ENCODE measurements around the gene KRTAP10-12. TPM values are rescaled to one million over a fixed set of nuclear protein-coding genes. Genes with fewer than 3 reads are reported as not detected.

KRTAP10-12 gene
- total and polyA plus RNA-seq, 11 donors: not detected

DNA sequence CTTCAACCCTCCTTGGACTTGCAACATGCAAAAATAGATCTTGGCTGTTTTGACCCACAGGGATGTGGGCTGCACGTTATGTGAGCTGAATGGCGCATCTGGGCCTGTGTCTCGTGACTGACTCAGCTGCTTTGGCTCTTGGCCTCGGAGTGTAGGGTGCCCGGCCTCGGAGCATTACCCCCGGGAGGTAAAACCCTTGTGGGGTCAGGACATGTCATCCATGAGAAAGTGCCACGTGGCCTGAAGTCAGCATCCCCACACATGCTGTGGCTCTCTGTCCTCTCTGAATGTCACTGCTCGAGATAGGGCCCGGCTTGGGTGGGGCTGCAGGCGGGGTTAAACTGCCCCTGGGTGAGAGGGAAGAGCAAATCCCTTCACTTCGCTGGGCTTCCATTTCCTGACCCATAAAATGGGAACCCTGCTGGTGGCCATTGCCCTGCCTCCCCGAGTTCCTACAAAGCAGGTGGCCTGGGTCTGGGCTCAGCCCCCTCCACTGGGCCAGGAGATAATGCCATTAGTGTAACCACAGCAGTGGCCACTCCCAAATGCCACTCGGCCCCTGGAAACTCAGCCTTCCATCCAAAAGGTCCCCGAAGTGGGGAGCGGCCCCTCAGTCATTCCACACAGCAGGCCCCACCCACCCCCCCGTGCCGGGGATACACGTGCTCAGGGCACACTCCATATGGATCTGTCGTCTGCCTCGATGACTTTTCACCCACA, 37.2 kb downstream of the KRTAP10-12 start:
- no peak for TF ChIP-seq POLR2A (IDR thresholded peaks at IDR 0.05)
- TF ChIP-seq, protein P1, sequence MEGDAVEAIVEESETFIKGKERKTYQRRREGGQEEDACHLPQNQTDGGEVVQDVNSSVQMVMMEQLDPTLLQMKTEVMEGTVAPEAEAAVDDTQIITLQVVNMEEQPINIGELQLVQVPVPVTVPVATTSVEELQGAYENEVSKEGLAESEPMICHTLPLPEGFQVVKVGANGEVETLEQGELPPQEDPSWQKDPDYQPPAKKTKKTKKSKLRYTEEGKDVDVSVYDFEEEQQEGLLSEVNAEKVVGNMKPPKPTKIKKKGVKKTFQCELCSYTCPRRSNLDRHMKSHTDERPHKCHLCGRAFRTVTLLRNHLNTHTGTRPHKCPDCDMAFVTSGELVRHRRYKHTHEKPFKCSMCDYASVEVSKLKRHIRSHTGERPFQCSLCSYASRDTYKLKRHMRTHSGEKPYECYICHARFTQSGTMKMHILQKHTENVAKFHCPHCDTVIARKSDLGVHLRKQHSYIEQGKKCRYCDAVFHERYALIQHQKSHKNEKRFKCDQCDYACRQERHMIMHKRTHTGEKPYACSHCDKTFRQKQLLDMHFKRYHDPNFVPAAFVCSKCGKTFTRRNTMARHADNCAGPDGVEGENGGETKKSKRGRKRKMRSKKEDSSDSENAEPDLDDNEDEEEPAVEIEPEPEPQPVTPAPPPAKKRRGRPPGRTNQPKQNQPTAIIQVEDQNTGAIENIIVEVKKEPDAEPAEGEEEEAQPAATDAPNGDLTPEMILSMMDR (IDR thresholded peaks at IDR 0.05): no peak
- intact Hi-C loops (cut with DNase I): loop anchor here in 1 of 10 donors (10.0 kb wide), 1 partner anchor 219 kb away; no protein-coding TSS in a partner anchor
- H3K4me1 ChIP-seq: no peaks in the 10 kb centered on the region

GRCh38 chr21:44734841-44735240, 37.9 kb downstream of the KRTAP10-12 start:
- no peak overlapping the region for H3K27ac ChIP-seq
- ATAC-seq: no peak
- TF ChIP-seq POLR2A (IDR thresholded peaks at IDR 0.05): no peak
- TF ChIP-seq, protein P1 (IDR thresholded peaks at IDR 0.05): no peak
- intact Hi-C loops (cut with DNase I): loop anchor here in 1 of 10 donors (10.0 kb wide), 1 partner anchor 220 kb away; no protein-coding TSS in a partner anchor
- H3K9me3 ChIP-seq: peaks cover 0 to 39% (median 21%) of the 10 kb centered on the region in 12 donors
- 95 to 97% (median 95%) methylated on average over 15 to 17 of the region's 17 CpGs for WGBS, 4 donors
- no peaks in the 10 kb centered on the region for H3K4me1 ChIP-seq
- no peak overlapping the region for H3K4me3 ChIP-seq
- no peak for DNase-seq
- no peaks in the 10 kb centered on the region for H3K36me3 ChIP-seq
- H3K27me3 ChIP-seq: peaks cover 0 to 4% (median 0%) of the 10 kb centered on the region in 9 donors

More for the DNA sequence above, 37.2 kb downstream of the KRTAP10-12 start:
- DNase-seq (no peak), ATAC-seq (no peak)
- H3K27ac ChIP-seq: no peak overlapping the region
- no peaks in the 10 kb centered on the region for H3K36me3 ChIP-seq
- no peak overlapping the region for H3K4me3 ChIP-seq
- peaks cover 0 to 5% (median 0%) of the 10 kb centered on the region in 9 donors for H3K27me3 ChIP-seq
- H3K9me3 ChIP-seq: peaks cover 0 to 33% (median 20%) of the 10 kb centered on the region in 12 donors
- WGBS, 4 donors: 77 to 91% (median 89%) methylated on average over 17 to 21 of the region's 21 CpGs

GRCh38 chr21:44735821-44736220, 38.8 kb downstream of the KRTAP10-12 start:
- Histone ChIP-seq H3K9me3 (peaks cover 0 to 44% (median 22%) of the 10 kb centered on the region in 12 donors), H3K36me3 (no peaks in the 10 kb centered on the region), H3K27me3 (no peaks in the 10 kb centered on the region), H3K27ac (no peak overlapping the region), H3K4me1 (no peaks in the 10 kb centered on the region), H3K4me3 (no peak overlapping the region)
- ATAC-seq (no peak), DNase-seq (no peak)
- TF ChIP-seq, protein P1 (IDR thresholded peaks at IDR 0.05): no peak
- no peak for TF ChIP-seq POLR2A (IDR thresholded peaks at IDR 0.05)
- WGBS, 4 donors: 72 to 77% (median 75%) methylated on average over 5 to 6 of the region's 6 CpGs
- intact Hi-C loops (cut with DNase I): loop anchor here in 1 of 10 donors (10.0 kb wide), 1 partner anchor 221 kb away; no protein-coding TSS in a partner anchor

DNA sequence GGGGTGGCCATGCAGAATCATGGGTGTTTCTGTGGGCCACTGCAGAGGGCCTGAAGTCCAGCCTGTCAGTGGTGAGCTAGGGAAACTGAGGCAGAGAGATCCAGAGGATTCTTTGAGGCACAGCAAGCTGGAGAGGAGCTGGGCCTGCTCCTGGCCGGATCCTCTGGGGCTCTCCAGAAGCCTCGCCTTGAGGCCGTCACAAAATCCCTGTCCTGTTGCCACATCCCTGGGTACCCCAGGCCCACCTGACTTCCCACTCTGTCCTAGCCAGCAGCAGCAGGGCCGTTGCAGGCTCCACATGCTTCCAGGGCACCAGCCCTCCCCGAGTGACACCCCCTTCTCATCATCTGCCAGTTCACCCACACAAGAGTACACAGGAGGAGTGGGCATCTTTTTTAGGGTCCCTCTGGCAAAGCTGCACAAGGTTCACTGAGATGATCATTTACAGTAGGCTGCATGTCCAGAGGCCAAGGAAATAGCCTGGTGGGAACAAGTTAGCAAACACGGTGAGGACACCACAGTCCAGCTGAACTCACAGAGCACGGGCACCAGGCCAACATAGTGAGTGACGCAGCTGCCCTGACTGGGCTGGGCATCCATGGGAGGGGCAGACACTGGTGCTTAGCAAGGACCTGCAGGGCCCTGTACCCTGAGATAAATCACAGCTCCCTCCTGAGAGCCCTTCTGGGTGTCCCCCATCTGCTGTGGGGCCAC, 39.5 kb downstream of the KRTAP10-12 start:
- DNase-seq: no peak
- intact Hi-C loops (cut with DNase I): loop anchor here in 1 of 10 donors (10.0 kb wide), 1 partner anchor 222 kb away; no protein-coding TSS in a partner anchor
- Histone ChIP-seq H3K9me3 (peaks cover 0 to 44% (median 22%) of the 10 kb centered on the region in 12 donors), H3K4me1 (no peaks in the 10 kb centered on the region), H3K36me3 (no peaks in the 10 kb centered on the region), H3K27me3 (no peaks in the 10 kb centered on the region), H3K4me3 (no peak overlapping the region), H3K27ac (no peak overlapping the region)
- no peak for TF ChIP-seq POLR2A (IDR thresholded peaks at IDR 0.05)
- TF ChIP-seq, protein P1 (IDR thresholded peaks at IDR 0.05): no peak
- no peak for ATAC-seq
- WGBS, 4 donors: 89 to 96% (median 91%) methylated on average over 8 of the region's 8 CpGs

Data from heart left ventricle (tissue), 16 donors.